SK-N-SH (cell line): Measurements from ENCODE around the gene SLC35F6.

Source experiments
- EZH2phosphoT487 ChIP-seq: fragments of 200-600 bp; sonication (generic); IDR thresholded peaks from 2 replicates; pipeline ENCODE4 v1.6.1; 2017; ENCODE audit warnings: low read depth, mixed run types, mild to moderate bottlenecking, antibody characterized with exemption, moderate library complexity, borderline replicate concordance
- PBX3 ChIP-seq: IDR thresholded peaks from 2 replicates; pipeline ENCODE4; 2012

- TF ChIP-seq EZH2phosphoT487 (no peak), PBX3 (no peak)
Observed at GRCh38 chr2:26811791-26812694, 48.0 kb downstream of the SLC35F6 start.
